Uterus (tissue), 4 donors: Measurements from ENCODE around the gene CUBN. TPM values are rescaled to one million over a fixed set of nuclear protein-coding genes. Genes with fewer than 3 reads are reported as not detected.

Experiments
- DNase-seq, 2 donors: peaks; one replicate each; pipeline ENCODE4 v3.0.0-alpha.2; 2019 to 2020
- H3K27ac ChIP-seq, 2 donors: fragments of 200-600 bp; sonication (generic); 1 replicate in 1 of 2; 2 replicates in 1 of 2; pipeline ENCODE4 v1.5.1; 2016 to 2018
- H3K27me3 ChIP-seq, 2 donors: fragments of 200-600 bp; sonication (generic); one replicate each; pipeline ENCODE4 v1.5.1; 2018 to 2019; ENCODE audit warnings: control low read depth in 1 of 2
- H3K36me3 ChIP-seq, 2 donors: fragments of 200-600 bp; sonication (generic); one replicate each; pipeline ENCODE4 v1.5.1; 2019; ENCODE audit warnings: control low read depth in 1 of 2
- H3K4me1 ChIP-seq, 2 donors: fragments of 200-600 bp; sonication (generic); one replicate each; pipeline ENCODE4 v1.5.1; 2018 to 2019; ENCODE audit warnings: control low read depth in 1 of 2
- H3K4me3 ChIP-seq, 2 donors: fragments of 200-600 bp; sonication (generic); 1 replicate in 1 of 2; 2 replicates in 1 of 2; pipeline ENCODE4 v1.5.1; 2018 to 2019; ENCODE audit warnings: mild to moderate bottlenecking in 1 of 2
- H3K9me3 ChIP-seq, 2 donors: fragments of 200-600 bp; sonication (generic); one replicate each; pipeline ENCODE4 v1.5.1; 2019; ENCODE audit warnings: control low read depth in 1 of 2
- POLR2A ChIP-seq, 2 donors: fragments of 450-650 bp; IDR thresholded peaks; one replicate each; pipeline ENCODE4 v1.6.1; 2016; ENCODE audit warnings: antibody characterized with exemption in 2 of 2, mild to moderate bottlenecking in 1 of 2, moderate library complexity in 1 of 2
- intact Hi-C: fragments of 100-400 bp; cut with DNase I; formaldehyde crosslinking; loops from one replicate; pipeline ENCODE4 v1.15.1; 2023; ENCODE audit warnings: low total_unique reads
- total RNA-seq, 4 donors: library from RNA; depleted of rRNA in 3 of 4; stranded (reverse); fragments of >200 nt in 3 of 4; gene quantifications; one replicate each; pipeline versions ENCODE4 v1.1.0 to v1.2.4, GENCODE V29; 2014 to 2023
- TF ChIP-seq, protein P1 (sequence below), 4 experiments: fragments of 200-600 bp in 2 of 4; fragments of 450-650 bp in 2 of 4; sonication (generic) in 2 of 4; IDR thresholded peaks; one replicate each; pipeline ENCODE4 v1.5.1; 2016 to 2019; ENCODE audit warnings: antibody characterized with exemption in 4 of 4, mild to moderate bottlenecking in 2 of 4, moderate library complexity in 1 of 4
- donor health status: DM: yes; HTN: yes; CAD: no.

CUBN gene
- total RNA-seq, 4 donors from 2014 or later = 3.5 to 9.5 (median 5.1) TPM

DNA sequence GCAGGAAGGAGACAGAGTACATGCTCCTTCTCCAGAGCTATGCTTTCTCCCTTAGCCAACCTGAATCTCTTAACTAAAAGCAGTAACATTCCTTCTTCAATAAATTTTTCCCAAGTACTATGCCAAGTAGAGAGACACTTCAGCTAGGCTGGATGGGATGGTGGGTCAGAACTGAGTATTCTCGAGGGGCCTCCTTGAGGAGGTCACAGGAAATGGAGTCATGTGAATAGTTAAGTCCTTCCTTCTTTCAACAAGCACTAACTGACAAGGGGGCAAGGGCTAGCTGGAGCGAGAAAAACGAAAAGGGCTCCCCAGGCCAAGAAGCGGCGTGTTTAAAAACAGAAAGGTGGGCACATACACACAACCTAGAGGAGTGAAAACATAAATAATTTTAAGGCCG lies 317.8 kb downstream of the CUBN start:
- H3K4me3 ChIP-seq = no peak overlapping the region
- DNase-seq = no peak
- H3K27ac ChIP-seq = no peak overlapping the region
- no peaks in the 10 kb centered on the region for H3K36me3 ChIP-seq
- TF ChIP-seq, protein P1, sequence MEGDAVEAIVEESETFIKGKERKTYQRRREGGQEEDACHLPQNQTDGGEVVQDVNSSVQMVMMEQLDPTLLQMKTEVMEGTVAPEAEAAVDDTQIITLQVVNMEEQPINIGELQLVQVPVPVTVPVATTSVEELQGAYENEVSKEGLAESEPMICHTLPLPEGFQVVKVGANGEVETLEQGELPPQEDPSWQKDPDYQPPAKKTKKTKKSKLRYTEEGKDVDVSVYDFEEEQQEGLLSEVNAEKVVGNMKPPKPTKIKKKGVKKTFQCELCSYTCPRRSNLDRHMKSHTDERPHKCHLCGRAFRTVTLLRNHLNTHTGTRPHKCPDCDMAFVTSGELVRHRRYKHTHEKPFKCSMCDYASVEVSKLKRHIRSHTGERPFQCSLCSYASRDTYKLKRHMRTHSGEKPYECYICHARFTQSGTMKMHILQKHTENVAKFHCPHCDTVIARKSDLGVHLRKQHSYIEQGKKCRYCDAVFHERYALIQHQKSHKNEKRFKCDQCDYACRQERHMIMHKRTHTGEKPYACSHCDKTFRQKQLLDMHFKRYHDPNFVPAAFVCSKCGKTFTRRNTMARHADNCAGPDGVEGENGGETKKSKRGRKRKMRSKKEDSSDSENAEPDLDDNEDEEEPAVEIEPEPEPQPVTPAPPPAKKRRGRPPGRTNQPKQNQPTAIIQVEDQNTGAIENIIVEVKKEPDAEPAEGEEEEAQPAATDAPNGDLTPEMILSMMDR (IDR thresholded peaks at IDR 0.05) = no peak
- TF ChIP-seq POLR2A (IDR thresholded peaks at IDR 0.05) = no peak
- H3K9me3 ChIP-seq = no peaks in the 10 kb centered on the region
- H3K27me3 ChIP-seq = no peaks in the 10 kb centered on the region
- intact Hi-C loops = no loop called here
- H3K4me1 ChIP-seq = peaks cover 0 to 6% of the 10 kb centered on the region in 2 donors

DNA sequence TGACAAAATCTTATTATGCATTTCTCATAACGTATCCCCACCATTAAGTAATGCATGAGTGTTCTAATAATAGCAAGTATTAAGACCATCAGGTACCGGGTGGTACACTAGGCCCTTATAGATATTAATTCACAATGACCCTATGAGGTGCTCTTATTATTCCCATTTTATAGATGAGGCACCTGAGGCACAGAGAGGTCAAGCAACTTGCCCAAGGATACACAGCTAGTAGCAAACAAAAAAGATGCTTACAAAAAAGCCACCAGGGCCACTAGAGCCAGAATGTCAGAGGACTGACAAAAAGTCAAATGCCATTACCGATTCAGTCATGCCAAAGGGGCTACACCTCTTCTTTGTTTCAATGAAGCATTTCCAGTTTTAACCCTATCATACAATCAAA lies 318.3 kb downstream of the CUBN start:
- Histone ChIP-seq H3K27me3 (no peaks in the 10 kb centered on the region), H3K27ac (no peak overlapping the region), H3K4me1 (peaks cover 0 to 3% of the 10 kb centered on the region in 2 donors), H3K9me3 (no peaks in the 10 kb centered on the region), H3K36me3 (no peaks in the 10 kb centered on the region), H3K4me3 (no peak overlapping the region)
- intact Hi-C loops = no loop called here
- DNase-seq = no peak
- TF ChIP-seq, protein P1 (IDR thresholded peaks at IDR 0.05) = no peak
- no peak for TF ChIP-seq POLR2A (IDR thresholded peaks at IDR 0.05)

DNA sequence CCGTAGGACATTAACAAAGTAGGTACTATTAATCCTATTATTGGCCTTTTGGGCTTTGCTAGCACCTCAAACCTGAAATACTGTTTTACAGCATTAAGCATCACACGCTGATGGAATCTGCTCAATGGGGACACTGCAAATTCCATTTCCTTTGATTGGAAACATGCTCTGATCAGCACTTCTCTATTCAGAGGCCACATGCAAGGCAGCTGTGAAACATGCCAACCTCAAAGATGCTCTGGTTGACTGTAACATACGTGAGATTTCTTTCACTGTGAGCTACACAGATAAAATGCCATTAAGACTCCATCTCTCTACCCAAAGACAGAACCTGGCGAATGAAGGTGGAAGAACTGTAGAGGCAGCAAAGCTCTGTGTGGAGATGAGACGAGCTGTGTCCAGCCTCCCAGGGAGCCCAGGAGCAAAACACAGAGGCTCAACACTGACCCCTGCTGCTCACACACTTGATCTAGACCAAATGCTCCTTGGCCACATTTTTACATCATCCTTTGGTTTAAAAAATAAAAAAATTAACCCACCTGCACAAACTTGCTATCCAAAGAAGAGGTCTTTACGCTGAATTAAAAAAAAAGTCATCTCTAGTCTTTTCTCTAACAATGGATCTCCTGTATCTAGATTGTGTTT lies 320.4 kb downstream of the CUBN start:
- H3K4me3 ChIP-seq = no peak overlapping the region
- H3K36me3 ChIP-seq = no peaks in the 10 kb centered on the region
- no peaks in the 10 kb centered on the region for H3K27me3 ChIP-seq
- H3K9me3 ChIP-seq = no peaks in the 10 kb centered on the region
- DNase-seq = peak in 1 of 2 donors; percentile 28
- intact Hi-C loops = no loop called here
- TF ChIP-seq POLR2A (IDR thresholded peaks at IDR 0.05) = no peak
- TF ChIP-seq, protein P1 (IDR thresholded peaks at IDR 0.05) = peak in 2 of 4 experiments; percentile 21 to 23
- no peak overlapping the region for H3K27ac ChIP-seq
- no peaks in the 10 kb centered on the region for H3K4me1 ChIP-seq

DNA sequence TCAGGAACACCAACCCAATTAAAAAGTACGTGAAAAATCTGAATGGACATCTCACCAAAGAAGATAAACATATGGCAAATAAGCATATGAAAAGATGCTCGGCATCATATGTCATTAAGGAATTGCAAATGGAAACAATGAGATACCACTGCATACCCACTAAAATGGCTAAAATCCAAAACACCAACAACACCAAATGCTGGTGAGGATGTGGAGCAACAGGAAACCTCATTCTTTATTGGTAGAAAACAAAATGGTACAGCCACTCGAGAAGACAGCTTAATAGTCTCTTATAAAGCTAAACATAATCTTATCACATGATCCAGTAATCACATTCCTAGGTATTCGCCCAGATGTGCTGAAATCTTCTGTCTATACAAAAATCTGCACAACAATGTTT lies 325.5 kb downstream of the CUBN start:
- DNase-seq = no peak
- no peaks in the 10 kb centered on the region for H3K4me1 ChIP-seq
- no peak overlapping the region for H3K27ac ChIP-seq
- no peaks in the 10 kb centered on the region for H3K36me3 ChIP-seq
- no peak overlapping the region for H3K4me3 ChIP-seq
- H3K27me3 ChIP-seq = no peaks in the 10 kb centered on the region
- no peak for TF ChIP-seq POLR2A (IDR thresholded peaks at IDR 0.05)
- TF ChIP-seq, protein P1 (IDR thresholded peaks at IDR 0.05) = no peak
- intact Hi-C loops = no loop called here
- no peaks in the 10 kb centered on the region for H3K9me3 ChIP-seq

DNA sequence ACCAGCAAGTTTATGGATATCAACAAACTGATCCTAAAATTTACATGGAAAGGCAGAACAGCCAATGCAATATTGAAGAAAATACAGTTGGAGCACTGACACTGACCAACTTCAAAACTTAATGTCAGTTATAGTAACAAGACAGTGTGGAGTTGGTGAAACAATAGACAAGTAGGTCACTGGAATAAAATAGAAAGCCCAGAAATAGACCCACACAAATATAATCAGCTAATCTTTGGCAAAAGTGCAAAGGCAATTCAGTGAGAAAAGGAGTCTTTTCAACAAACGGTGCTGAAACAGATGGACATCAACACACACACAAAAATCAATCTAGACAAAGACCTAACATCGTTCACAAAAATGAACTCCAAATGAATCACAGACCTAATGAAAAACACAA lies 326.1 kb downstream of the CUBN start:
- no peaks in the 10 kb centered on the region for H3K36me3 ChIP-seq
- intact Hi-C loops = no loop called here

More for the DNA sequence above, 326.1 kb downstream of the CUBN start:
- Histone ChIP-seq H3K27ac (no peak overlapping the region), H3K27me3 (no peaks in the 10 kb centered on the region), H3K4me3 (no peak overlapping the region), H3K9me3 (no peaks in the 10 kb centered on the region), H3K4me1 (no peaks in the 10 kb centered on the region)
- TF ChIP-seq POLR2A (IDR thresholded peaks at IDR 0.05) = no peak
- TF ChIP-seq, protein P1 (IDR thresholded peaks at IDR 0.05) = no peak
- no peak for DNase-seq
